ENCODE measurements around the gene DNAH17. TPM values are rescaled to one million over a fixed set of nuclear protein-coding genes. Genes with fewer than 3 reads are reported as not detected.

DNAH17 gene
- total RNA-seq, 3 donors from 2014 or later (not counting 1 experiment from before 2014, with no cell fraction given): 0.16 to 0.25 (median 0.24) TPM

- no peaks in the 10 kb centered on the region for H3K4me1 ChIP-seq (ENCODE audit: control insufficient read depth, insufficient read depth, low read length)
- no peaks in the 10 kb centered on the region for H3K9me3 Mint-ChIP-seq
- no peak overlapping the region for H3K27ac Mint-ChIP-seq
- H3K4me3 Mint-ChIP-seq: no peak overlapping the region
- no peak for TF ChIP-seq CTCF (IDR thresholded peaks at IDR 0.05)
- H3K4me1 Mint-ChIP-seq: no peaks in the 10 kb centered on the region
- no CpG with 5 or more reads among the region's 1 CpG for WGBS (ENCODE audit: insufficient coverage)
- H3K27me3 ChIP-seq (ENCODE audit: control insufficient read depth, insufficient read depth, low read length): no peaks in the 10 kb centered on the region
- H3K4me3 ChIP-seq (ENCODE audit: low read length): no peak overlapping the region
- no peaks in the 10 kb centered on the region for H3K9me3 ChIP-seq (ENCODE audit: control insufficient read depth, insufficient read depth, low read length)
- H3K27ac ChIP-seq (ENCODE audit: low read length): no peak overlapping the region
- intact Hi-C loops (cut with micrococcal nuclease): no loop called here
- ATAC-seq: no peak
- no peaks in the 10 kb centered on the region for H3K36me3 Mint-ChIP-seq
- peaks cover 4 to 8% of the 10 kb centered on the region in 2 donors for H3K27me3 Mint-ChIP-seq (ENCODE audit: low read depth in 2 of 2)
- H3K36me3 ChIP-seq (ENCODE audit: control insufficient read depth, insufficient read depth, low read length): no peaks in the 10 kb centered on the region
- no peak for DNase-seq
Measured at GRCh38 chr17:78547035-78547434, 30.2 kb downstream of the DNAH17 start.

- DNase-seq (no peak), ATAC-seq (no peak)
- no peaks in the 10 kb centered on the region for H3K36me3 ChIP-seq (ENCODE audit: control insufficient read depth, insufficient read depth, low read length)
- H3K4me1 ChIP-seq (ENCODE audit: control insufficient read depth, insufficient read depth, low read length): no peaks in the 10 kb centered on the region
- H3K9me3 ChIP-seq (ENCODE audit: control insufficient read depth, insufficient read depth, low read length): no peaks in the 10 kb centered on the region
- H3K4me3 ChIP-seq (ENCODE audit: low read length): no peak overlapping the region
- Mint-ChIP-seq H3K27me3 (ENCODE audit: low read depth in 2 of 2) (peaks cover 4 to 8% of the 10 kb centered on the region in 2 donors), H3K4me3 (no peak overlapping the region), H3K4me1 (no peaks in the 10 kb centered on the region), H3K36me3 (no peaks in the 10 kb centered on the region), H3K27ac (no peak overlapping the region), H3K9me3 (no peaks in the 10 kb centered on the region)
- no peaks in the 10 kb centered on the region for H3K27me3 ChIP-seq (ENCODE audit: control insufficient read depth, insufficient read depth, low read length)
- no peak overlapping the region for H3K27ac ChIP-seq (ENCODE audit: low read length)
- 87% methylated on average over 4 of the region's 4 CpGs for WGBS (ENCODE audit: insufficient coverage)
- TF ChIP-seq CTCF (IDR thresholded peaks at IDR 0.05): no peak
- intact Hi-C loops (cut with micrococcal nuclease): no loop called here
Measured at GRCh38 chr17:78546476-78546875, 30.7 kb downstream of the DNAH17 start.

DNA sequence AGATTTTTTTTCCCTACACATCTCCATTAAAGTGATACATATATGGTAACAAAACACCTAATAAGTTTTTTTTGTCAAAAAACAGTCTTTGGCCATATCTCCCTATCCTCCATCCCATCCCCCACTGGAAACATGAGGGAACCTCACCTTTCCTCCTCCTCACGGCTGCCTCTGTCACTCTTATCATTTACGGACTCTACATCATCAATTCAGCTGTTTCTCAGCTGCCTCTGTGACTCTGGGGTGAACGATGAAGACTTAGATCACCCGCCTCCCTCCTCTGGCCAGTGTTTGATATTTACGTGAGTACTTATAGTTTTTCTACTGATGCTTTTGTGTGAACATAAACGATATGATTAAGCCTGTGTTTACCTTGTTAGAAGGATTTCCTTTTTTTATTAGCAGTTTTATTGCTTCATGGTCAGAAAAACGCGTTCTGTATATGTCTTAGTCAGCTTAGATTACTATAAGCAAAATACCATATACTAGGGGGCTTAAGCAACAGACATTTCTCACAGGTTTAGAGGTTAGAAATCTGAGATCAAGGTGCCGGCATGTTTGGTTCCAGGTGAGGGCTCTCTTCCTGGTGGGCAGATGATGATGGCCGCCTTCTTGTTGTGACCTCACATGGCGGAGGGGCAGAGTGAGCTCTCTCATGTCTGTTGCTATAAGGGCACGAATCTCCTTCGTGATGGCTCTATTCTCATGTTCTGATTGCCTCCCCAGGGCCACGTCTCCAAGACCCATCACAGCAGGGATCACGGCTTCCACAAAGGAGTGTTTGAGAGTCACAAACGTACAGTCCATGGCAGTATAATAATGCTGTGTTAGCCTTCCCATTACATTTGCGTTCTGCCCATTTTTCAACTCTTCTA, 32.1 kb downstream of the DNAH17 start:
- Mint-ChIP-seq H3K27me3 (ENCODE audit: low read depth in 2 of 2) (peaks cover 0 to under 1% of the 10 kb centered on the region in 2 donors), H3K27ac (no peak overlapping the region), H3K4me3 (no peak overlapping the region), H3K36me3 (no peaks in the 10 kb centered on the region), H3K9me3 (no peaks in the 10 kb centered on the region), H3K4me1 (no peaks in the 10 kb centered on the region)
- TF ChIP-seq CTCF (IDR thresholded peaks at IDR 0.05): no peak
- Histone ChIP-seq H3K36me3 (ENCODE audit: control insufficient read depth, insufficient read depth, low read length) (no peaks in the 10 kb centered on the region), H3K27ac (ENCODE audit: low read length) (no peak overlapping the region), H3K27me3 (ENCODE audit: control insufficient read depth, insufficient read depth, low read length) (no peaks in the 10 kb centered on the region), H3K9me3 (ENCODE audit: control insufficient read depth, insufficient read depth, low read length) (no peaks in the 10 kb centered on the region), H3K4me1 (ENCODE audit: control insufficient read depth, insufficient read depth, low read length) (no peaks in the 10 kb centered on the region), H3K4me3 (ENCODE audit: low read length) (no peak overlapping the region)
- intact Hi-C loops (cut with micrococcal nuclease): no loop called here
- 87% methylated on average over 13 of the region's 17 CpGs for WGBS (ENCODE audit: insufficient coverage)
- ATAC-seq (no peak), DNase-seq (no peak)
